Measurements from ENCODE around the gene ADIG. TPM values are rescaled to one million over a fixed set of nuclear protein-coding genes. Genes with fewer than 3 reads are reported as not detected.

Gene ADIG
- total RNA-seq, 4 donors from 2014 or later: not detected

DNA sequence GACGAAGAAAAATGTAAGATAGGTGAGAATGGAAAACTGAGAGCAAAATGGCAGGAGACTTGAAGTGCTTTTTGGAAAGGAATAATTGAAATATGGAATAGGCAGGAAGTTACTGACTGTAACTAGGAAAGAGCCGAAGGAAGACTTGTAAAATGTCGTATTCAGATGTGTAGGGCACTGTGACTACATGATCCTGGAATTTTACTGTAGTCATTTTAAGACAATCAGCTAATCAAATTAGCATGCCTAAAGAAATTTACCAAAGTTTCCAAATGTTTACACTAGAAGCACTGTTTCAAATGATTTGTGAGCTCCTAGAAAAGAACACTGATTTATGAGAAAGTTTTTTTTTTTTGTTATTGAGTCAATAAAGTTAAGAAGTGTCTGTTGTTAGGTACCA lies 21.2 kb upstream of the ADIG start:
- H3K4me3 ChIP-seq (ENCODE audit: low read depth, poor library complexity, severe bottlenecking): no peak overlapping the region
- WGBS, 2 donors: 83 to 88% methylated on average over 3 of the region's 3 CpGs

GRCh38 chr20:38563802-38564431 lies 17.1 kb upstream of the ADIG start:
- no peak overlapping the region for H3K4me3 ChIP-seq (ENCODE audit: low read depth, poor library complexity, severe bottlenecking)
- TF ChIP-seq, protein P1, sequence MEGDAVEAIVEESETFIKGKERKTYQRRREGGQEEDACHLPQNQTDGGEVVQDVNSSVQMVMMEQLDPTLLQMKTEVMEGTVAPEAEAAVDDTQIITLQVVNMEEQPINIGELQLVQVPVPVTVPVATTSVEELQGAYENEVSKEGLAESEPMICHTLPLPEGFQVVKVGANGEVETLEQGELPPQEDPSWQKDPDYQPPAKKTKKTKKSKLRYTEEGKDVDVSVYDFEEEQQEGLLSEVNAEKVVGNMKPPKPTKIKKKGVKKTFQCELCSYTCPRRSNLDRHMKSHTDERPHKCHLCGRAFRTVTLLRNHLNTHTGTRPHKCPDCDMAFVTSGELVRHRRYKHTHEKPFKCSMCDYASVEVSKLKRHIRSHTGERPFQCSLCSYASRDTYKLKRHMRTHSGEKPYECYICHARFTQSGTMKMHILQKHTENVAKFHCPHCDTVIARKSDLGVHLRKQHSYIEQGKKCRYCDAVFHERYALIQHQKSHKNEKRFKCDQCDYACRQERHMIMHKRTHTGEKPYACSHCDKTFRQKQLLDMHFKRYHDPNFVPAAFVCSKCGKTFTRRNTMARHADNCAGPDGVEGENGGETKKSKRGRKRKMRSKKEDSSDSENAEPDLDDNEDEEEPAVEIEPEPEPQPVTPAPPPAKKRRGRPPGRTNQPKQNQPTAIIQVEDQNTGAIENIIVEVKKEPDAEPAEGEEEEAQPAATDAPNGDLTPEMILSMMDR (IDR thresholded peaks at IDR 0.05): no peak
- 95 to 97% methylated on average over 6 of the region's 6 CpGs for WGBS, 2 donors
- intact Hi-C loops (cut with DNase I; ENCODE audit: low total_unique reads): no loop called here
- no peak for DNase-seq (ENCODE audit: low spot score in 2 of 2)

More for the DNA sequence above, 21.2 kb upstream of the ADIG start:
- no peak for DNase-seq (ENCODE audit: low spot score in 2 of 2)
- intact Hi-C loops (cut with DNase I; ENCODE audit: low total_unique reads): no loop called here
- TF ChIP-seq POLR2A (IDR thresholded peaks at IDR 0.05): no peak
- TF ChIP-seq, protein P1 (IDR thresholded peaks at IDR 0.05): no peak

DNA sequence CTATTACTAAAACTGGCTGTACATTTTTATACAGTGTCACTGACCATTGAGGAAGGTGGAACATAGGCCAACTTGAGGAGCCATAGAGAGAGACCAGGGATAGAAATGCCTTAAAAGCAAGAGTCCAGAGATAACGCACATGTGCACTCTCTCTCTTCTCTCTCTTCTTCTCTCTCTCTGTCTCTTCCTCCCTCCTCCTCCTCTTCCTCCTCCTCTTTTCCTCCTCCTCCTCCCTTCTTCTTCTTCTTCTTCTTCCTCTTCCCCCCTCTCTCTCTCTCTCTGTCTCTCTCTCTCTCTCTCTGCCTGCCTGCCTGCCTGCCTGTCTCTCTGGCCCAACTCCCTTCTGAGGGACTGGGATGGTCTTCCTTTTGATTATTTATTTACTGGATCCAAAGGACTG lies 16.3 kb upstream of the ADIG start:
- 93 to 100% methylated on average over 1 of the region's 1 CpG for WGBS, 2 donors
- intact Hi-C loops (cut with DNase I; ENCODE audit: low total_unique reads): no loop called here
- DNase-seq (ENCODE audit: low spot score in 2 of 2): no peak
- TF ChIP-seq, protein P1 (IDR thresholded peaks at IDR 0.05): no peak
- no peak for TF ChIP-seq POLR2A (IDR thresholded peaks at IDR 0.05)
- no peak overlapping the region for H3K4me3 ChIP-seq (ENCODE audit: low read depth, poor library complexity, severe bottlenecking)

DNA sequence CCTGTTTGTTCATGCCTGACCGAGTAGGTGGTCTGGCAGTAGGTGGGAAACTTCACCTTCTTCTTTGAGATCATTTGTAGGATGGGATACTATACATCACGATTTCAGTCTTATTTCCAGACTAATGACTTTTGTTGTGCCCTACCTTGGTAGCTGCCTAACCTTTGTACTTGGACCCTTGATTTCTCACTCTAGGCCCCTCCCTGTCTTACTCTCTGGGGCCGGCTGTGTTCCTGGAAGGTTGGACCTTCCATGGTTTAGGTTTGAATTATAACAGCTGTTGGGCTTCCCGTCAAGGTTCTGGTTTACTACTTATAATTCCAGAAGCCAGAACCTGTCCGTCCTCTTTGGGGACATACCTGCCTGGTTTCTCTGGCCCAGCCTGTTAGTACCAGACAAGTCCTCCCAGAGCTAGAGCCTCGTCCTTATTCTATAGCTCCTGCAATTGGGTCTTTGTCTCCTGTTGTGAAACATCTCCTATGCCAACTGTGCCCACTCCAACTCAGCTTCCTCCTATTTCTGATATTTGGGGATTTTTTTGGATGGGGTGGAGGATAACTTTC lies 14.9 kb upstream of the ADIG start:
- intact Hi-C loops (cut with DNase I; ENCODE audit: low total_unique reads): no loop called here
- TF ChIP-seq, protein P1 (IDR thresholded peaks at IDR 0.05): no peak
- TF ChIP-seq POLR2A (IDR thresholded peaks at IDR 0.05): no peak
- H3K4me3 ChIP-seq (ENCODE audit: low read depth, poor library complexity, severe bottlenecking): no peak overlapping the region
- 88 to 94% methylated on average over 6 of the region's 6 CpGs for WGBS, 2 donors
- DNase-seq (ENCODE audit: low spot score in 2 of 2): no peak

GRCh38 chr20:38569747-38570525 lies 11.1 kb upstream of the ADIG start:
- DNase-seq (ENCODE audit: low spot score in 2 of 2): no peak
- no peak overlapping the region for H3K4me3 ChIP-seq (ENCODE audit: low read depth, poor library complexity, severe bottlenecking)
- intact Hi-C loops (cut with DNase I; ENCODE audit: low total_unique reads): no loop called here
- 63 to 64% methylated on average over 5 of the region's 5 CpGs for WGBS, 2 donors
- TF ChIP-seq, protein P1 (IDR thresholded peaks at IDR 0.05): no peak
- TF ChIP-seq POLR2A (IDR thresholded peaks at IDR 0.05): no peak

Measured in lower leg skin (tissue), 4 donors.